Endothelial cell (in vitro differentiated cells): ENCODE measurements around the gene CWC25. TPM values are rescaled to one million over a fixed set of nuclear protein-coding genes. Genes with fewer than 3 reads are reported as not detected.
A peak's percentile ranks its signal among the peaks of the same experiment; 100 is the strongest.

Source experiments
- DNase-seq: peaks from one replicate; pipeline ENCODE4 v3.0.0; 2021; ENCODE audit warnings: low spot score
- H3K27ac Mint-ChIP-seq: one replicate; pipeline ENCODE4 v1.8.0; 2021; ENCODE audit warnings: mixed read lengths, inconsistent platforms; ENCODE audit not compliant: unreplicated experiment
- H3K27me3 Mint-ChIP-seq: one replicate; pipeline ENCODE4 v1.8.0; 2021; ENCODE audit warnings: mild to moderate bottlenecking, moderate library complexity, mixed read lengths, inconsistent platforms; ENCODE audit not compliant: unreplicated experiment
- H3K36me3 Mint-ChIP-seq: one replicate; pipeline ENCODE4 v1.8.0; 2021; ENCODE audit warnings: mild to moderate bottlenecking, low read depth, mixed read lengths, inconsistent platforms; ENCODE audit not compliant: unreplicated experiment
- H3K4me1 Mint-ChIP-seq: one replicate; pipeline ENCODE4 v1.8.0; 2021; ENCODE audit warnings: mild to moderate bottlenecking, mixed read lengths, inconsistent platforms; ENCODE audit not compliant: unreplicated experiment
- H3K4me3 Mint-ChIP-seq: one replicate; pipeline ENCODE4 v1.8.0; 2021; ENCODE audit warnings: mild to moderate bottlenecking, mixed read lengths, inconsistent platforms; ENCODE audit not compliant: unreplicated experiment
- H3K9me3 Mint-ChIP-seq: one replicate; pipeline ENCODE4 v1.8.0; 2021; ENCODE audit warnings: mixed read lengths, inconsistent platforms; ENCODE audit not compliant: unreplicated experiment
- CTCF ChIP-seq: fragments of 200-600 bp; sonication (generic); IDR thresholded peaks from one replicate; pipeline ENCODE4 v1.5.0; 2021; ENCODE audit warnings: antibody characterized with exemption; ENCODE audit not compliant: unreplicated experiment
- long read RNA-seq: library from polyadenylated mRNA; unstranded; transcript quantifications from one replicate; pipeline ENCODE4 v2.0.0, GENCODE V29; 2020; ENCODE audit not compliant: unreplicated experiment
- total RNA-seq: library from RNA; stranded (reverse); fragmentation: NEBNext Ultra II Directional; extraction: Animal tissue kit (Norgen Biotek cat#: 25700); gene quantifications from one replicate; pipeline ENCODE4 v1.2.1, GENCODE V29; 2021; ENCODE audit not compliant: unreplicated experiment

The CWC25 gene
- 18.1 TPM for total RNA-seq
- long read RNA-seq, partial matches to known transcripts, result 8 of 9 reads
- long read RNA-seq, other reads (novel, unspliced or antisense), result 0 of 9 reads

GRCh38 chr17:38824899-38825761 lies at the start of gene CWC25:
Gene CWC25 (minus strand): TSS chr17:38825321. CDS start chr17:38825183, 138 bp downstream.
- Mint-ChIP-seq H3K9me3 (no peaks in the 10 kb centered on the region), H3K4me1 (peaks cover 28% of the 10 kb centered on the region), H3K36me3 (peaks cover 15% of the 10 kb centered on the region), H3K27me3 (peaks cover 23% of the 10 kb centered on the region), H3K4me3 (peak within 1 kb of the TSS; percentile 95), H3K27ac (peak within 1 kb of the TSS; percentile 99)
- DNase-seq, result peak; percentile 97
- no peak for TF ChIP-seq CTCF

- no peak for DNase-seq
Observed at GRCh38 chr17:38873640-38874380, 48.7 kb upstream of the CWC25 start.

GRCh38 chr17:38872671-38873385 lies 47.7 kb upstream of the CWC25 start:
- Mint-ChIP-seq H3K4me1 (peaks cover 40% of the 10 kb centered on the region), H3K27me3 (peaks cover 33% of the 10 kb centered on the region), H3K27ac (no peak overlapping the region), H3K4me3 (peak overlapping the region; percentile 37), H3K9me3 (no peaks in the 10 kb centered on the region), H3K36me3 (peaks cover 13% of the 10 kb centered on the region)
- no peak for DNase-seq
- no peak for TF ChIP-seq CTCF

More at GRCh38 chr17:38873640-38874380, 48.7 kb upstream of the CWC25 start:
- Mint-ChIP-seq H3K9me3 (no peaks in the 10 kb centered on the region), H3K27ac (no peak overlapping the region), H3K4me1 (peaks cover 34% of the 10 kb centered on the region), H3K4me3 (no peak overlapping the region), H3K36me3 (peaks cover 17% of the 10 kb centered on the region), H3K27me3 (peaks cover 26% of the 10 kb centered on the region)
- no peak for TF ChIP-seq CTCF

GRCh38 chr17:38872027-38872511 lies 46.9 kb upstream of the CWC25 start:
- peak overlapping the region; percentile 95 for H3K4me3 Mint-ChIP-seq
- DNase-seq, result no peak
- peak overlapping the region; percentile 78 for H3K27ac Mint-ChIP-seq
- H3K36me3 Mint-ChIP-seq, result peaks cover 13% of the 10 kb centered on the region
- H3K4me1 Mint-ChIP-seq, result peaks cover 43% of the 10 kb centered on the region
- TF ChIP-seq CTCF, result no peak
- H3K27me3 Mint-ChIP-seq, result peaks cover 39% of the 10 kb centered on the region
- H3K9me3 Mint-ChIP-seq, result no peaks in the 10 kb centered on the region
